K562 (cell line): ENCODE results near the gene MAPKAPK2. TPM values are rescaled to one million over a fixed set of nuclear protein-coding genes. Genes with fewer than 3 reads are reported as not detected.

Experiments
- ARID1B ChIP-seq: fragments of 450-650 bp; IDR thresholded peaks from 2 replicates; pipeline ENCODE4 v1.6.1; 2016; ENCODE audit warnings: antibody characterized with exemption, mild to moderate bottlenecking, inconsistent platforms
- BRF2 ChIP-seq: IDR thresholded peaks from 3 replicates; pipeline ENCODE4 v1.6.1; 2011; ENCODE audit warnings: borderline replicate concordance, mild to moderate bottlenecking; ENCODE audit not compliant: insufficient read length, insufficient read depth
- KHSRP ChIP-seq: fragments of 450-650 bp; IDR thresholded peaks from 2 replicates; pipeline ENCODE4 v1.6.1; 2017
- MTA3 ChIP-seq: fragments of 450-650 bp; formaldehyde crosslinking; IDR thresholded peaks from 2 replicates; pipeline ENCODE4 v1.6.1; 2017; ENCODE audit warnings: mild to moderate bottlenecking, borderline replicate concordance
- NCOA4 ChIP-seq: fragments of 450-650 bp; IDR thresholded peaks from 2 replicates; pipeline ENCODE4 v1.6.1; 2018; ENCODE audit warnings: mild to moderate bottlenecking; ENCODE audit not compliant: partially characterized antibody
- PATZ1 ChIP-seq: fragments of 250-450 bp; sonication (Bioruptor Pico); IDR thresholded peaks from 2 replicates; pipeline ENCODE4 v1.5.0; 2020; ENCODE audit warnings: mild to moderate bottlenecking, borderline replicate concordance
- ZNF512 ChIP-seq: IDR thresholded peaks from 2 replicates; pipeline ENCODE4 v1.6.1; 2016; ENCODE audit warnings: missing genetic modification characterization, missing compliant biosample characterization
- polyA plus RNA-seq, 8 experiments: library from polyadenylated mRNA; depleted of rRNA in 4 of 8; stranded (reverse) in 5 of 8; unstranded in 3 of 8; fragments of >200 nt; fragmentation: Nextera tagmentation in 2 of 8; fragmentation: Illumina TruSeq in 1 of 8; extraction: Ambion mirVana in 2 of 8; extraction: Trizol in 1 of 8; gene quantifications; 2 replicates each; pipeline versions ENCODE4 v1.2.1 to v1.2.3, GENCODE V29; 2011 to 2014; ENCODE audit warnings: inconsistent platforms in 1 of 8, missing spikeins in 1 of 8
- total RNA-seq, 7 experiments: library from RNA; depleted of rRNA in 6 of 7; stranded (reverse); fragments of >200 nt in 6 of 7; fragmentation: Illumina TruSeq in 2 of 7; extraction: Trizol in 2 of 7; gene quantifications; 2 replicates each; pipeline versions ENCODE4 v1.2.1 to v1.2.3, GENCODE V29; 2011 to 2021; ENCODE audit warnings: low replicate concordance in 1 of 7
- TF ChIP-seq, protein P1 (sequence below): fragments of 250-450 bp; sonication (Bioruptor Pico); IDR thresholded peaks from 2 replicates; pipeline ENCODE4 v1.8.0; 2021; ENCODE audit warnings: moderate library complexity, mild to moderate bottlenecking, inconsistent platforms
- TF ChIP-seq, protein P2 (sequence below): IDR thresholded peaks from 2 replicates; pipeline ENCODE4 v1.6.1; 2011; ENCODE audit warnings: borderline replicate concordance, low read depth, mild to moderate bottlenecking, moderate library complexity, low read length; ENCODE audit not compliant: insufficient read depth, poor library complexity, severe bottlenecking
- TF ChIP-seq, protein P3 (sequence below): fragments of 450-650 bp; formaldehyde crosslinking; IDR thresholded peaks from 2 replicates; pipeline ENCODE4 v1.4.0; 2022; ENCODE audit warnings: missing genetic modification characterization
- TF ChIP-seq, protein P4 (sequence below), 2 experiments: fragments of 200-800 bp in 1 of 2; sonication (Bioruptor generic) in 1 of 2; sonication (generic) in 1 of 2; formaldehyde crosslinking in 1 of 2; IDR thresholded peaks in 1 of 2; conservative IDR thresholded peaks in 1 of 2; 2 replicates each; pipeline versions ENCODE4 v1.5.0 to v1.6.1; 2016 to 2020; ENCODE audit warnings: missing compliant biosample characterization in 1 of 2, missing genetic modification characterization in 1 of 2, missing genetic modification reagents in 1 of 2

Gene MAPKAPK2
- total and polyA plus RNA-seq, 9 of the 15 experiments (the other 6 are each of a cell fraction or from before 2014, with no cell fraction given): 0.63 to 94.2 (median 52.1) TPM

DNA sequence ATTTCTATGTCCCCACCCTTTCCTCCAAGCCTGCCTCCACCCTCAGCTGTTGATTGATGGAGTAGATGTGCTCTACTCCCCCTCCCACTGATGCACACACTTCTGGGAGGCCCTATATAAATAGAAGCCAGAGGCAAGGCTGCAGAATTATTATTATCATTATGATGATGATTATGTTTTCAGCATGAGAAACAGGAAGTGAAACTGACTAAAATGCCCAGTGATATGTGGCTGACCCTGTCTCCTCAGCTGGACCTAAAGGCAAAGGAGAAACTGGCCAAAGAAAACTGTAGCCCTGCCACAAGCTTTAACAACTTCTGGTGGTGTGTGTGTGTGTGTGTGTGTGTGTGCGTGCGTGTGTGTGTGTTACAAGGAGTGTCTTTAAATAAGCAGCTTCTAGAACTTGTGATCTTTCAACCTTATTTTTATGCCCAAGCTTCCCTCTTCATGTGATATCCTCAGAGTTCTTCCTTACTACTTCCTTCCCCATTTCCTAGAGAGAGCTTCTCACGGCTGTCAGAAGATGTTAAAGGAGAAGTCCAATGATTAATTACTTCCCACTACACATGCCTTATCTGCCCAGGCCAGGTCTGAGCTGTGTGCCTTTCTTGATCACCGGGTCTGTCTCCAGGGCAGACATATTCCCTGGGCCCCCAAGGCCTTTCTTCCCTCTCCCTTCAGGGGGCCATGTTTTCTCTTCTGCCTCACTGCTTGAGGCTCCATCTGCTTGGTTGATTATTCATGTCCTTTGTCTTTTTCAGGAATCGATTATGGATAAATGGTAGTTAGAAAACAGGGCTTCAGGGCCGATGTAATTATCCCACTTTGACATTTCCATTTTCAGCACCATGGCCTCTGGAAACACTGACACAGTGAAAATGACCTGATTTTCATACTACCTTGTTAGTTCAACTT, 11.6 kb upstream of the MAPKAPK2 start (continued):
- TF ChIP-seq, protein P1, sequence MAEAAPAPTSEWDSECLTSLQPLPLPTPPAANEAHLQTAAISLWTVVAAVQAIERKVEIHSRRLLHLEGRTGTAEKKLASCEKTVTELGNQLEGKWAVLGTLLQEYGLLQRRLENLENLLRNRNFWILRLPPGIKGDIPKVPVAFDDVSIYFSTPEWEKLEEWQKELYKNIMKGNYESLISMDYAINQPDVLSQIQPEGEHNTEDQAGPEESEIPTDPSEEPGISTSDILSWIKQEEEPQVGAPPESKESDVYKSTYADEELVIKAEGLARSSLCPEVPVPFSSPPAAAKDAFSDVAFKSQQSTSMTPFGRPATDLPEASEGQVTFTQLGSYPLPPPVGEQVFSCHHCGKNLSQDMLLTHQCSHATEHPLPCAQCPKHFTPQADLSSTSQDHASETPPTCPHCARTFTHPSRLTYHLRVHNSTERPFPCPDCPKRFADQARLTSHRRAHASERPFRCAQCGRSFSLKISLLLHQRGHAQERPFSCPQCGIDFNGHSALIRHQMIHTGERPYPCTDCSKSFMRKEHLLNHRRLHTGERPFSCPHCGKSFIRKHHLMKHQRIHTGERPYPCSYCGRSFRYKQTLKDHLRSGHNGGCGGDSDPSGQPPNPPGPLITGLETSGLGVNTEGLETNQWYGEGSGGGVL (CRISPR knock-in tag): no peak
- peak; percentile 80; the same call in 1 of the 2 replicates for TF ChIP-seq PATZ1 (CRISPR knock-in tag)
- peak; percentile 93 for TF ChIP-seq MTA3
- no peak for TF ChIP-seq BRF2
- TF ChIP-seq ARID1B: peak; percentile 99
- TF ChIP-seq, protein P2, sequence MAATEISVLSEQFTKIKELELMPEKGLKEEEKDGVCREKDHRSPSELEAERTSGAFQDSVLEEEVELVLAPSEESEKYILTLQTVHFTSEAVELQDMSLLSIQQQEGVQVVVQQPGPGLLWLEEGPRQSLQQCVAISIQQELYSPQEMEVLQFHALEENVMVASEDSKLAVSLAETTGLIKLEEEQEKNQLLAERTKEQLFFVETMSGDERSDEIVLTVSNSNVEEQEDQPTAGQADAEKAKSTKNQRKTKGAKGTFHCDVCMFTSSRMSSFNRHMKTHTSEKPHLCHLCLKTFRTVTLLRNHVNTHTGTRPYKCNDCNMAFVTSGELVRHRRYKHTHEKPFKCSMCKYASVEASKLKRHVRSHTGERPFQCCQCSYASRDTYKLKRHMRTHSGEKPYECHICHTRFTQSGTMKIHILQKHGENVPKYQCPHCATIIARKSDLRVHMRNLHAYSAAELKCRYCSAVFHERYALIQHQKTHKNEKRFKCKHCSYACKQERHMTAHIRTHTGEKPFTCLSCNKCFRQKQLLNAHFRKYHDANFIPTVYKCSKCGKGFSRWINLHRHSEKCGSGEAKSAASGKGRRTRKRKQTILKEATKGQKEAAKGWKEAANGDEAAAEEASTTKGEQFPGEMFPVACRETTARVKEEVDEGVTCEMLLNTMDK: peak; percentile 32
- TF ChIP-seq KHSRP: no peak; the same call in none of the 2 replicates
- TF ChIP-seq ZNF512: no peak
- TF ChIP-seq, protein P3, sequence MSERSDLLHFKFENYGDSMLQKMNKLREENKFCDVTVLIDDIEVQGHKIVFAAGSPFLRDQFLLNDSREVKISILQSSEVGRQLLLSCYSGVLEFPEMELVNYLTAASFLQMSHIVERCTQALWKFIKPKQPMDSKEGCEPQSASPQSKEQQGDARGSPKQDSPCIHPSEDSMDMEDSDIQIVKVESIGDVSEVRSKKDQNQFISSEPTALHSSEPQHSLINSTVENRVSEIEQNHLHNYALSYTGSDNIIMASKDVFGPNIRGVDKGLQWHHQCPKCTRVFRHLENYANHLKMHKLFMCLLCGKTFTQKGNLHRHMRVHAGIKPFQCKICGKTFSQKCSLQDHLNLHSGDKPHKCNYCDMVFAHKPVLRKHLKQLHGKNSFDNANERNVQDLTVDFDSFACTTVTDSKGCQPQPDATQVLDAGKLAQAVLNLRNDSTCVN (CRISPR knock-in tag): no peak
- peak; percentile 41 for TF ChIP-seq NCOA4
- TF ChIP-seq, protein P4, sequence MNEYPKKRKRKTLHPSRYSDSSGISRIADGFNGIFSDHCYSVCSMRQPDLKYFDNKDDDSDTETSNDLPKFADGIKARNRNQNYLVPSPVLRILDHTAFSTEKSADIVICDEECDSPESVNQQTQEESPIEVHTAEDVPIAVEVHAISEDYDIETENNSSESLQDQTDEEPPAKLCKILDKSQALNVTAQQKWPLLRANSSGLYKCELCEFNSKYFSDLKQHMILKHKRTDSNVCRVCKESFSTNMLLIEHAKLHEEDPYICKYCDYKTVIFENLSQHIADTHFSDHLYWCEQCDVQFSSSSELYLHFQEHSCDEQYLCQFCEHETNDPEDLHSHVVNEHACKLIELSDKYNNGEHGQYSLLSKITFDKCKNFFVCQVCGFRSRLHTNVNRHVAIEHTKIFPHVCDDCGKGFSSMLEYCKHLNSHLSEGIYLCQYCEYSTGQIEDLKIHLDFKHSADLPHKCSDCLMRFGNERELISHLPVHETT (CRISPR knock-in tag; conservative IDR thresholded peaks at IDR 0.05 in 1 of 2, IDR thresholded peaks at IDR 0.05 in 1 of 2): peak in 1 of 2 experiments; percentile 86; a peak in 2 of 4 replicates
